GM19238 (cell line): ENCODE data around the gene JAZF1.
"Not testable (repeated sequence)": the region's sequence is repeated elsewhere in the genome, so short reads cannot be mapped to it uniquely, and the experiment has no call there.

Source experiments
- DNase-seq: peaks from one replicate; pipeline ENCODE4 v3.0.0; 2011; ENCODE audit warnings: low spot score; ENCODE audit not compliant: insufficient read length

Gene JAZF1

DNA sequence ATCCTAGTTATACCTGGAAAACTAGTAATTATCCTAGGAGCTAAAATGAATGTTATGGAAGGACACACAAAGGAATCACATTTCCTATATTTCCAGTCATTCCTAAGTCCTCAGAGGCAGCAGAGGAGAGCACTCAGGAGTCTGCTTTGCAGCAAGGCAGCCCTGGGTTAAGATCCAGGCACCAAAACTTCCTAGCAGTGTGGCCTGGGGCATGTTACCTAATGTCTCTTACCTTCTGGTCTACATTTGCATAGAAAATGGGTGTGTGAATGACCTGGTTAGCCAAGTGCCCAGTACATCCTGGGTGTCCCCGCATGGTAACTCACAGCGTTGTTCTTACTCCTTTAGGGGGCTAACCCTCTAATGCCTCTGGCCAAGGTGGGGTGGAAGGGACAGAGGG, 304.8 kb downstream of the JAZF1 start:
- DNase-seq: no peak

DNA sequence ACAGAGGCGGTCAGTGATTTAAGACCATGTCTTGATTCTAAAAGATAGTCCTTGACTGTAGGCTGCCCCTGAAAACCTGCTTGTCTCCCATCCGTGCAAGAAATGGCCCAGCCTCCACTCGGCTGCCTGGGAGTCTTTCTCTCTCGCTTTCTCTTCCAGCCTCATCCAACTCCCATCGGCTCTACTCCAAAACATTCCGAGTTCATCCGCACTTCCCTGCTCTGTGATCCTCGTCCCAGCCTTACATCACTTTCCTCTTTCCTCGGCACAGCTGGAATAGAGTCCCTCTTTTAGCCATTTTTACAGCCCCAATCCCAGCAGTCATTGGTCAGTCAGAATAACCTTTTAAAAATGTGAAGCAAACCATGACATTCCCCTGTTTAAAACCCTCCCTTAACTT, 305.5 kb downstream of the JAZF1 start:
- DNase-seq: no peak

- no peak for DNase-seq
Observed at GRCh38 chr7:27873981-27874957, 306.3 kb downstream of the JAZF1 start.

- DNase-seq: no peak
Observed at GRCh38 chr7:27872356-27873275, 308.0 kb downstream of the JAZF1 start.

GRCh38 chr7:27871866-27872265, 308.7 kb downstream of the JAZF1 start:
- DNase-seq: no peak

GRCh38 chr7:27871086-27871485, 309.5 kb downstream of the JAZF1 start:
- DNase-seq: no peak

DNA sequence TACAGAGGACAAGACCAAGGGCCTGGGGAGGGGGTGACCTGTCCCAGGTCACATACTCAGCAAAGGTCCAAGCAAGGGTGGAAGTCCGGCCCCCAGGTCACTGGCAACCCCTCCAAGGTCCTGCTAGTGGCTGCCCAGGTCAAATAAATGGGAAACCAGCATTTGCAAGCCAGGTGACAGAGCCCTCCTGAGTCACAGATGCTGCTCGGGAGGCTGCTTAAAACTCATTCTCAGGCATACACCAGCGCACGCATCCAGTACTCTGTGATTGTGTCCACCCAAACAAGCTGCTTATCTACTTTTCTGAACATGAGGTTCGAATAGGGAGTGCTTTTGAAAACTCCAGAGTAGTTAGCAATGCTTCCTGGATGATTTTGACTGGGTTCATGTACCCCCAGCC, 310.0 kb downstream of the JAZF1 start:
- DNase-seq: no peak

DNA sequence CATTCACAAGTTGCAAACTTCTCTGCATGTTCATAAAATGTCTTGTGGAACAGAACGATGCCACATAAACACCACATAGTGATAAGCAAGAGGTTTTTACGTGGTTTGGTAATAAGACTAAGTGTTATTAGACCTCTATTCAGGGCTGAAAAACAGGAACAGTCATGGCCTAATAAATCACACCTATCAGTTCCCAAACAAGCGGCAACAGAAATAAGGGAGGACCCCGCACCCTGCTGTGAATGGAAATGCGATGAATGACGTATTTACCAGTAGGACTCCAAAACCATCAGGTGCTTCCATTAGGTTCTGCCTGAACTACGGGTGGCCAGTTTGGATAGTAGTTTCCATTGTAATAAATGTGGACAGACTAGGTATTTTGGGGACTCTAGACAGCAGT, 311.5 kb downstream of the JAZF1 start:
- DNase-seq: no peak

DNA sequence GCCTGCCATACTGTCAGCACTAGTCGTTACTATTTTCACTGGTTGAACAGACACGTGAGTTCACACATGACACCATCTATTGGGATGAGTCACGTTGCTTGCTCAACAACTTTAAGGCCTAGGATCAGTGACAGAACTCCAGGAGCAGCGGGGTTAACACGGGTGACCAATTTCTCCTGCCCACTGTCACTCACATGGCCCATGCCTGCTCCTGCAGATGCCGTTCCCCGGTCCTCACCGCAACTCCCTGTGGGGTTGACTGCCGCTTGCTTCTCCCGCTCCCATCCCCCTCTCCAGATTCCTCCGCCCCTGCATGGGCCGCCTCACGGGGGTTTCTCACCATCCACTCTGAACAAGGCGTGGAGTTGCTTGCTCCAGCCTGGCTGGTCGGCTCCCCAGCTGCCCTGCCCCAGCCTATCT, 312.5 kb downstream of the JAZF1 start:
- DNase-seq: no peak

- DNase-seq: no peak
Observed at GRCh38 chr7:27866828-27867672, 313.5 kb downstream of the JAZF1 start.

GRCh38 chr7:27866256-27866655, 314.3 kb downstream of the JAZF1 start:
- DNase-seq: no peak

DNA sequence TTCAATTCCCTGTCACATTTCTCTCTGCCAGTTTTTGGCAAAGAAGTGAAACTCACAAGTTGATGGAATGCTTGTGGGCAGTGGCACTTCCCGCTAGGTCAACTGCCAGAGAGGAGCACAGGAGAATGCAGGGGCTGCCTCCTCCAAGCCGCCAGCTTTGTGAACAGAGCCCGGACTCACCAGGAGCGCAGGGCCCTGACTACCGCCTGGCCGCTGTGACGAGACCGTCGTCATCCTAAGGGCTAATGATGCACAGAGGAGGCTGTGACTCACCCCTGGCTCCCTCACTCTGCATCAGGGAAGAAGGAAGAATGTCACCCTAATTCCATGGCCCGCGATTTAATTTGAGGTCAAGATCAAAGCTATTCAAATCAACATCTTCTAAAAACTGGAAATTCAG, 316.7 kb downstream of the JAZF1 start:
- no peak for DNase-seq

- DNase-seq: no peak
Observed at GRCh38 chr7:27861747-27862146, 318.8 kb downstream of the JAZF1 start.

DNA sequence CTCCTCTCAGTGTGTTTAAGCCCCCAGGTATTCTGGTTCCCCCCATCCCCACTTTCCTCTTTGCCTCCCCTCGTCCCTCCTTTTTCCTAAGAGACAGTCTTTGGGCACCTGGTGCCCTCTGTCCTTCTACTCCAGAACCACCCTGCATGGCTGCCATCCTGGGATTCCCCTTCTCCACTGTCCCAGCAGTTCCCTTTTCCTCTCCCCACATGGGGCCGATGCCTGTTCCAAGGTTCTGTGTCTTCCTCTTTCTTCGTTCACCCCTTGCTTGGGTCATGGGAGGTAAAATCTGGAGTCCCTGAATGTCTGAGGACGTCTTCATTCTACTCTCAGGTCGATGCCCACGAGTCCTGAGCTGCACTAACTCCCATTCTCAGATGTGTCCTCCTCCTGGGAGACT, 319.8 kb downstream of the JAZF1 start:
- no peak for DNase-seq

GRCh38 chr7:27856703-27857485, 323.7 kb downstream of the JAZF1 start:
- not testable (repeated sequence) for DNase-seq

DNA sequence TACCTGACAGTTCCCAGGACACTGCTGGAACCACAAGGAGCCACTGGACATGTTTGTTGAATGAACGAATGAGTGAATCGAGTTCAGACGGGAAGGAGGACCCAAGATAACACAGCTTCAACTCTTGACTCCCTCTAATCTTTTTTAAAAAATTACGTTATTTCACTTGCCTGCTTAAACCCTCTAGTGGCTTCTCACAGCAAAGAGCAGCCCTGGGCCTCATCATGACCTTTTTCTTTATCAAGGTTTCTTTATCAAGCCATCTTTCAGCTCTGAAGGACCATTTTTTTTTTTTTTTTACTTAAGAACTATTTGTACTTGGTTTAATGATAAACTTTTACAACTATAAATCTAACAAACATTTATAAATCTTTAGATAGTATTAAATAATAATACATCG, 330.1 kb downstream of the JAZF1 start:
- DNase-seq: no peak

GRCh38 chr7:27846388-27846787, 334.2 kb downstream of the JAZF1 start:
- DNase-seq: no peak

DNA sequence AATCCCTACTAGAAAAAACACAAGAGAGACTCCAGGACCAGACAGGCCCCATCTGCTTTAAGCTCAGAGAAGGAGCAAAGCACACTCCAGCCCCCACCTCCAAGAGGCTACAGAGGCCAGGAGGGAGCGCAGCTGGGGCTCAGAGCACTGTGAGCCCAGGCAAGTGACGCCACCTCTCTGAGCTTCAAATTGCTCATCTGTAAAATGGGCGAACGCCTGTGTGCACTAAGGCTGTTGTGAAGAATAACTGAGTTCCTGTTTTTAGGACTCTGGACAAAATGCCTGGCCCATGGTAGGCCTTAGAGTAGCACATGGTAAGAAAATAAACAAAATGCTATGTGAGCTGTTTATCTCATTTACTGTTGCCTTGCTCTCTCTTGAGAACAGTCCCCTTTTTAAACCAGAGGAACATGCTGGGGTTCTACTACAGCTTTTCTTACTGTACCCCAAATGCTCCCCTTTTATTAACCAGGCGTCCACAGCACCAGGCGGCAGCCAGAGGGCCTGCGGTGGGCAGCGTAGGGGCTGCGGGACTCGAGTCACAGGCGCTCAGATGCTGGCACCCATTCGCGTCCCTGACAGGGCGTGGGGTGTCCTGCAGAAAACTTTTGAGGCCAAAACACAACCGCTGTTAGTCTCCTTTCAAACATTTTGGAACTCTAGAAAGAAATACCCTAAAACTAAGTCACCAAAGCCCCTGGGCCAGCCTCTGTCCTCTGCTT, 336.9 kb downstream of the JAZF1 start:
- DNase-seq: no peak

DNA sequence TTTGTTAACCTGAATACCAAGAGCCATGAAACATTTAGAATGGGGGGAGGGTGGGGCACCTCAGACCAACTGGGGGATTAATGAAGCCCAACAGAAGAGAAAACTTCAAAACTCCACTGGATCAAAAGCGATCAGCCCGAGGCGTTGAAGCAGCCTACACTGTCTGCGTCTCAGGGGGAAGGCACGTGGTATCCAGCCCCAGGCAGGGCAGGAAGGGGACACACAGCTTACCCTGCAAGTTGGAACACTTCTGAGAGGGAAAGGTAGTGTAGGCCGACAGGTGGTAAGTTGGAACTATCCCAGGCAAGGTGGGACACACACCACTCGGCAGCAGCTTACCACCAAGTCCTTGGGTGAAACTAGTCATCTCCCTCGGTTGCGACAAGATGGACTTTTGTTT, 337.7 kb downstream of the JAZF1 start:
- no peak for DNase-seq
